PC-9 (cell line): ENCODE data around the gene ANKIB1. TPM values are rescaled to one million over a fixed set of nuclear protein-coding genes. Genes with fewer than 3 reads are reported as not detected.

Source experiments
- BruUV-seq: library from RNA; stranded (reverse); fragments of 400-500 nt; replicated peaks from 2 replicates; lab custom pipeline; 2021; lab: Mats Ljungman, UMichigan
- CTCF ChIA-PET: fragments of 300-600 bp; sonication (Branson Sonifier 250); formaldehyde crosslinking; loops from one replicate; lab custom pipeline; 2022; ENCODE audit warnings: antibody characterized with exemption; lab: Charles Lee
- POLR2A ChIA-PET: fragments of 300-600 bp; sonication (Branson Sonifier 250); formaldehyde crosslinking; loops from one replicate; lab custom pipeline; 2022; ENCODE audit warnings: antibody characterized with exemption; ENCODE audit not compliant: unreplicated experiment; lab: Charles Lee
- DNase-seq, 2 experiments: peaks; one replicate each; pipeline versions ENCODE4 v3.0.0 to v3.0.0-alpha.2; 2015 to 2022; ENCODE audit warnings: mixed read lengths in 1 of 2
- H2AFZ ChIP-seq: fragments of 200-600 bp; sonication (generic); 2 replicates; pipeline ENCODE4 v1.8.1; 2017; ENCODE audit warnings: antibody characterized with exemption
- H3F3A ChIP-seq: fragments of 200-600 bp; sonication (generic); 2 replicates; pipeline ENCODE4 v1.8.1; 2017; ENCODE audit warnings: antibody characterized with exemption, mild to moderate bottlenecking, low read depth; ENCODE audit not compliant: insufficient read depth
- H3K27ac ChIP-seq: fragments of 200-600 bp; sonication (generic); 2 replicates; pipeline ENCODE4 v1.6.1; 2016; ENCODE audit warnings: mixed run types
- H3K27me3 ChIP-seq: fragments of 200-600 bp; sonication (generic); 2 replicates; pipeline ENCODE4 v1.6.1; 2016; ENCODE audit warnings: low read depth, mixed run types; ENCODE audit not compliant: insufficient read depth
- H3K36me3 ChIP-seq: fragments of 200-600 bp; sonication (generic); 2 replicates; pipeline ENCODE4 v1.6.1; 2016; ENCODE audit warnings: low read depth, mixed run types
- H3K4me1 ChIP-seq: fragments of 200-600 bp; sonication (generic); replicated peaks from 2 replicates; pipeline ENCODE4 v1.6.1; 2016; ENCODE audit warnings: mixed run types; ENCODE audit not compliant: insufficient read depth
- H3K4me2 ChIP-seq: fragments of 200-600 bp; sonication (generic); 2 replicates; pipeline ENCODE4 v1.6.1; 2017; ENCODE audit warnings: mixed run types
- H3K4me3 ChIP-seq: fragments of 200-600 bp; sonication (generic); 2 replicates; pipeline ENCODE4 v1.6.1; 2016; ENCODE audit warnings: mixed run types
- H3K79me2 ChIP-seq: fragments of 200-600 bp; sonication (generic); 2 replicates; pipeline ENCODE4 v1.6.1; 2017; ENCODE audit warnings: low read depth, mixed run types
- H3K9me2 ChIP-seq: fragments of 200-600 bp; sonication (generic); 2 replicates; pipeline ENCODE4 v1.8.1; 2017; ENCODE audit warnings: mild to moderate bottlenecking; ENCODE audit not compliant: insufficient read depth
- H3K9me3 ChIP-seq: fragments of 200-600 bp; sonication (generic); 2 replicates; pipeline ENCODE4 v1.8.1; 2016; ENCODE audit warnings: low read depth; ENCODE audit not compliant: insufficient read depth
- H4K20me1 ChIP-seq: fragments of 200-600 bp; sonication (generic); 2 replicates; pipeline ENCODE4 v1.8.1; 2017; ENCODE audit not compliant: insufficient read depth
- CTCF ChIP-seq: fragments of 200-600 bp; sonication (generic); conservative IDR thresholded peaks from 2 replicates; pipeline ENCODE4 v1.6.1; 2017; ENCODE audit warnings: mixed run types, antibody characterized with exemption, mild to moderate bottlenecking, moderate library complexity
- EZH2 ChIP-seq: fragments of 200-600 bp; sonication (generic); IDR thresholded peaks from 2 replicates; pipeline ENCODE4 v1.8.0; 2017; ENCODE audit warnings: antibody characterized with exemption, low read depth
- intact Hi-C: fragments of 100-400 bp; cut with micrococcal nuclease; formaldehyde crosslinking; loops from one replicate; pipeline ENCODE4 v1.10.0; 2022; ENCODE audit not compliant: unreplicated experiment
- total RNA-seq: library from RNA; stranded (reverse); gene quantifications from 2 replicates; pipeline ENCODE4 v1.2.3, GENCODE V29; 2021

Gene ANKIB1
- total RNA-seq, 1 experiment from 2014 or later = 116 TPM

DNA sequence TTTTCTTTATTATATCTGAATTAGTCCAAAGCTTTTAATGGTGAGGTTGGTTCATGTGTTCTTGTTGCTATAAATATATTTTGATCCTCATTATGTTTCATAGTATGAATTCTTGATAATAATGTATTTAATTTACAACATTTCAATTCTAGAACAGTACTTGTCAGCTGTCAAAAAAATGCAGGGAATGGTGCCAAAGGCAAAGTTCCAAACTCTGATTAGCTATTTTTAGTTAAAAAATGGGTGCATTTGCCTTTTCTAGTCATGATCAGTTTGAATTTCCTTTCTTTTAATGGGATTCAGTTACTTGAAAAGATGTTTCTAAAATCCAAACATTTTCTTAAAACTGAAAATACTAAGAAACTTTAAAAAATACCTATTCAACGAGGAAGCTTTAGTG lies 49.6 kb downstream of the ANKIB1 start:
- Histone ChIP-seq H3K79me2 (peaks cover 13% of the 10 kb centered on the region), H3K4me1 (no peaks in the 10 kb centered on the region), H3K4me3 (no peak overlapping the region), H3K27ac (no peak overlapping the region), H3K9me2 (no peaks in the 10 kb centered on the region), H3F3A (no peaks in the 10 kb centered on the region), H4K20me1 (no peaks in the 10 kb centered on the region; the same call in 1 of the 2 replicates), H2AFZ (no peak overlapping the region), H3K9me3 (no peaks in the 10 kb centered on the region), H3K27me3 (no peaks in the 10 kb centered on the region), H3K4me2 (no peak overlapping the region), H3K36me3 (peaks cover 10% of the 10 kb centered on the region; the same call in 1 of the 2 replicates)
- no peak for DNase-seq
- intact Hi-C loops = no loop called here
- ChIA-PET POLR2A (no interaction called here), CTCF (no interaction called here)
- no TSS peak for BruUV-seq
- no peak for TF ChIP-seq EZH2

DNA sequence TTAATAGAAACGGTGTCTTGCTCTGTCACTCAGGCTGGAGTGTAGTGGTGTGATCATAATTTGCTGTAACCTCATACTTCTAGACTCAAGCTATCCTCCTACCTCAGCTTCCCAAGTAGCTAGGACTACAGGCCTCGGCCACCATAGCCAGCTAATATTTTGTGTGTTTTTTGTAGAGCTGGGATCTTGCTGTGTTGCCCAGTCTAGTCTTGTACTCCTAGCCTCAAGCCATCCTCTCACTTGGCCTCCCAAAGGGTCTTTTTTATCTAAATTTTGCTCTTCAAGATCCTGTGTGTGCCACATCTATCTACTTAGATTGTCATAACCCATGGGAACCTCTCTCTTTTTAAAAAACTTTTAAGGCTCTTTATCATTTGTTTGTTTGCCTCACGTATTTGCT lies 50.5 kb downstream of the ANKIB1 start:
- no peak for DNase-seq
- intact Hi-C loops = no loop called here
- Histone ChIP-seq H3K4me1 (no peaks in the 10 kb centered on the region), H3K36me3 (peaks cover 12% of the 10 kb centered on the region; the same call in 1 of the 2 replicates), H3F3A (no peaks in the 10 kb centered on the region), H3K27me3 (no peaks in the 10 kb centered on the region), H3K4me2 (no peak overlapping the region), H3K4me3 (no peak overlapping the region), H3K9me3 (no peaks in the 10 kb centered on the region), H3K79me2 (peaks cover 18% of the 10 kb centered on the region), H3K27ac (no peak overlapping the region), H2AFZ (no peak overlapping the region), H3K9me2 (no peaks in the 10 kb centered on the region), H4K20me1 (no peaks in the 10 kb centered on the region; the same call in 1 of the 2 replicates)
- ChIA-PET POLR2A (interaction anchor here (0.7 kb wide), 1 partner anchor 8 kb away, joined by 4 read pairs; no protein-coding TSS in a partner anchor), CTCF (no interaction called here)
- no peak for TF ChIP-seq CTCF
- TF ChIP-seq EZH2 = no peak
- no TSS peak for BruUV-seq

- Histone ChIP-seq H3K27me3 (no peaks in the 10 kb centered on the region), H3K9me2 (no peaks in the 10 kb centered on the region), H3K4me3 (no peak overlapping the region), H3K79me2 (peaks cover 14% of the 10 kb centered on the region), H2AFZ (no peak overlapping the region), H4K20me1 (no peaks in the 10 kb centered on the region; the same call in 1 of the 2 replicates), H3K4me1 (no peaks in the 10 kb centered on the region), H3F3A (no peaks in the 10 kb centered on the region), H3K27ac (no peak overlapping the region), H3K36me3 (peaks cover 13% of the 10 kb centered on the region; the same call in 1 of the 2 replicates), H3K4me2 (no peak overlapping the region), H3K9me3 (no peaks in the 10 kb centered on the region)
- intact Hi-C loops = no loop called here
- no peak for DNase-seq
- no peak for TF ChIP-seq EZH2
- ChIA-PET CTCF (no interaction called here), POLR2A (interaction anchor here (0.6 kb wide), 1 partner anchor 37 kb away, joined by 4 read pairs; no protein-coding TSS in a partner anchor)
- no TSS peak for BruUV-seq
These were observed 51.2 kb downstream of the ANKIB1 start for GRCh38 chr7:92296880-92297445.

DNA sequence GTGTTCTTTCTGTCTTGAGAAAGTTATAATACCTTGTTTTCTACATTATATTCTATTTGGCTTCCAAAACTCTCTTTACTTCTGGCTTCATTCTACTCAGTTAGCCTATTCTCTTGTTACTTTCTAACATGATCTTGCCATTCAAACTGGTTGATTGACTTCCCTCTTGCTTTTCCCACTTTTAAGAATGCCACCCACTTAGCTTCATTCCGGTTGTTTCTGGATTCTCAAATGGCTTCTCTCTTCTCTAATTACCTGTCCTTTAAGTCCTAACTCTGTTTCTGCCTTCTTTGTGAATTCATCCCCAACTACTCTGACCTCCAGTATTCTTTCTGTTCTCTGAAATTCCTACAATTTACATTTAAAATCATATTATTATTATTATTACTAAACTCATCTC lies 52.0 kb downstream of the ANKIB1 start:
- Histone ChIP-seq H2AFZ (no peak overlapping the region), H3K9me3 (no peaks in the 10 kb centered on the region), H4K20me1 (no peaks in the 10 kb centered on the region), H3F3A (no peaks in the 10 kb centered on the region), H3K79me2 (peaks cover 12% of the 10 kb centered on the region; the same call in 1 of the 2 replicates), H3K27me3 (no peaks in the 10 kb centered on the region), H3K4me1 (no peaks in the 10 kb centered on the region), H3K4me3 (no peak overlapping the region), H3K4me2 (no peak overlapping the region), H3K27ac (no peak overlapping the region), H3K36me3 (peaks cover 13% of the 10 kb centered on the region; the same call in 1 of the 2 replicates), H3K9me2 (no peaks in the 10 kb centered on the region)
- no peak for DNase-seq
- intact Hi-C loops = no loop called here
- TF ChIP-seq EZH2 (no peak), CTCF (no peak)
- ChIA-PET CTCF (no interaction called here), POLR2A (no interaction called here)
- BruUV-seq = no TSS peak
